CD14-positive monocyte (primary cell): ENCODE results near the gene ARMC9. TPM values are rescaled to one million over a fixed set of nuclear protein-coding genes. Genes with fewer than 3 reads are reported as not detected.

Experiments
- DNase-seq, 3 donors: peaks; one replicate each; pipeline ENCODE4 v3.0.0-alpha.2; 2011 to 2022
- H2AFZ ChIP-seq: 2 replicates; pipeline ENCODE4 v1.6.0; 2012; ENCODE audit warnings: mild to moderate bottlenecking, low read depth, low read length, inconsistent platforms; ENCODE audit not compliant: insufficient read depth, poor library complexity, severe bottlenecking
- H3K27ac ChIP-seq, 2 donors: 1 replicate in 1 of 2; 2 replicates in 1 of 2; pipeline ENCODE4 v1.5.1; 2012 to 2013; ENCODE audit warnings: low read length in 2 of 2, control low read depth in 1 of 2, inconsistent platforms in 1 of 2, low read depth in 1 of 2, mild to moderate bottlenecking in 1 of 2
- H3K27me3 ChIP-seq, 2 donors: one replicate each; pipeline versions ENCODE4 v1.6.0 to v1.6.1; 2011 to 2013; ENCODE audit warnings: low read length in 2 of 2; ENCODE audit not compliant: control insufficient read depth in 2 of 2, insufficient read depth in 2 of 2
- H3K36me3 ChIP-seq, 2 donors: replicated peaks in 1 of 2; 1 replicate in 1 of 2; 2 replicates in 1 of 2; pipeline versions ENCODE4 v1.5.1 to v1.6.1; 2012 to 2013; ENCODE audit warnings: low read length in 2 of 2, control low read depth in 1 of 2, inconsistent platforms in 1 of 2, mild to moderate bottlenecking in 1 of 2; ENCODE audit not compliant: insufficient read depth in 2 of 2, control insufficient read depth in 1 of 2
- H3K4me1 ChIP-seq, 2 donors: 1 replicate in 1 of 2; 2 replicates in 1 of 2; pipeline versions ENCODE4 v1.5.1 to v1.6.1; 2012 to 2013; ENCODE audit warnings: low read length in 2 of 2, control low read depth in 1 of 2, inconsistent platforms in 1 of 2, mild to moderate bottlenecking in 1 of 2, moderate library complexity in 1 of 2; ENCODE audit not compliant: insufficient read depth in 2 of 2, control insufficient read depth in 1 of 2
- H3K4me2 ChIP-seq: replicated peaks from 2 replicates; pipeline ENCODE3; 2012; ENCODE audit warnings: low read length, moderate library complexity, mild to moderate bottlenecking; ENCODE audit not compliant: poor library complexity, severe bottlenecking; ENCODE audit errors: extremely low read depth
- H3K4me3 ChIP-seq, 3 experiments: fragments of 200-600 bp in 1 of 3; sonication (generic) in 1 of 3; replicated peaks in 1 of 3; 1 replicate in 2 of 3; 2 replicates in 1 of 3; pipeline ENCODE4 v1.5.1; 2011 to 2013; ENCODE audit warnings: low read length in 3 of 3, mild to moderate bottlenecking in 3 of 3, control low read depth in 2 of 3, low read depth in 2 of 3, inconsistent platforms in 1 of 3, moderate library complexity in 1 of 3
- H3K79me2 ChIP-seq: 2 replicates; pipeline ENCODE4 v1.6.0; 2012; ENCODE audit warnings: mild to moderate bottlenecking, control low read depth, inconsistent platforms, low read length, moderate library complexity; ENCODE audit not compliant: insufficient read depth
- H3K9ac ChIP-seq: 2 replicates; pipeline ENCODE4 v1.6.0; 2017; ENCODE audit warnings: low read length, mild to moderate bottlenecking; ENCODE audit not compliant: insufficient read depth, poor library complexity, severe bottlenecking
- H3K9me3 ChIP-seq, 2 donors: replicated peaks in 1 of 2; 1 replicate in 1 of 2; 2 replicates in 1 of 2; pipeline versions ENCODE4 v1.5.1 to v1.6.1; 2012 to 2013; ENCODE audit warnings: low read length in 2 of 2, control low read depth in 1 of 2; ENCODE audit not compliant: control insufficient read depth in 1 of 2, insufficient read depth in 1 of 2
- H4K20me1 ChIP-seq: 2 replicates; pipeline ENCODE4 v1.6.0; 2012; ENCODE audit warnings: mild to moderate bottlenecking, low read length, control low read depth, moderate library complexity; ENCODE audit not compliant: insufficient read depth
- H3K27ac Mint-ChIP-seq, 7 donors: one replicate each; pipeline ENCODE4 v1.8.0; 2020; ENCODE audit warnings: mild to moderate bottlenecking in 7 of 7, mixed read lengths in 7 of 7, moderate library complexity in 6 of 7, inconsistent platforms in 2 of 7
- H3K27me3 Mint-ChIP-seq, 3 donors: one replicate each; pipeline ENCODE4 v1.8.0; 2021 to 2022; ENCODE audit warnings: low read depth in 3 of 3, mild to moderate bottlenecking in 3 of 3, mixed read lengths in 3 of 3, moderate library complexity in 3 of 3, inconsistent platforms in 1 of 3
- H3K36me3 Mint-ChIP-seq, 2 donors: one replicate each; pipeline ENCODE4 v1.8.0; 2020; ENCODE audit warnings: mixed read lengths in 2 of 2, inconsistent platforms in 1 of 2, mild to moderate bottlenecking in 1 of 2
- H3K4me1 Mint-ChIP-seq: one replicate; pipeline ENCODE4 v1.8.0; 2020; ENCODE audit warnings: mild to moderate bottlenecking, mixed read lengths
- H3K4me3 Mint-ChIP-seq, 2 donors: one replicate each; pipeline ENCODE4 v1.8.0; 2020; ENCODE audit warnings: mild to moderate bottlenecking in 2 of 2, mixed read lengths in 2 of 2, moderate library complexity in 1 of 2
- H3K9me3 Mint-ChIP-seq, 7 donors: one replicate each; pipeline ENCODE4 v1.8.0; 2020 to 2022; ENCODE audit warnings: mixed read lengths in 7 of 7, mild to moderate bottlenecking in 6 of 7, moderate library complexity in 6 of 7, inconsistent platforms in 2 of 7
- WGBS: methylation state at CpG from one replicate; pipeline ENCODE4 v1.1.5; 2013; ENCODE audit warnings: missing lambda C conversion rate; ENCODE audit not compliant: insufficient coverage; 5-methylcytosine and 5-hydroxymethylcytosine counted together
- intact Hi-C, 2 donors: fragments of 100-400 bp; cut with micrococcal nuclease; formaldehyde crosslinking; loops; one replicate each; pipeline versions ENCODE4 v1.15.0 to v1.15.1; 2023
- polyA plus RNA-seq, 3 donors: library from polyadenylated mRNA; depleted of rRNA in 1 of 3; unstranded in 2 of 3; stranded (reverse) in 1 of 3; fragments of 300-500 nt in 2 of 3; fragments of >200 nt in 1 of 3; fragmentation: Illumina TruSeq in 2 of 3; gene quantifications; 1 replicate in 2 of 3; 2 replicates in 1 of 3; pipeline ENCODE4 v1.2.3, GENCODE V29; 2012 to 2021
- TF ChIP-seq, protein P1 (sequence below): fragments of 200-600 bp; IDR thresholded peaks from one replicate; pipeline ENCODE4 v1.8.0; 2022; ENCODE audit warnings: antibody characterized with exemption, mild to moderate bottlenecking

ARMC9 gene
- polyA plus RNA-seq, 3 donors: 0.07 to 0.27 TPM; not detected in 1

DNA sequence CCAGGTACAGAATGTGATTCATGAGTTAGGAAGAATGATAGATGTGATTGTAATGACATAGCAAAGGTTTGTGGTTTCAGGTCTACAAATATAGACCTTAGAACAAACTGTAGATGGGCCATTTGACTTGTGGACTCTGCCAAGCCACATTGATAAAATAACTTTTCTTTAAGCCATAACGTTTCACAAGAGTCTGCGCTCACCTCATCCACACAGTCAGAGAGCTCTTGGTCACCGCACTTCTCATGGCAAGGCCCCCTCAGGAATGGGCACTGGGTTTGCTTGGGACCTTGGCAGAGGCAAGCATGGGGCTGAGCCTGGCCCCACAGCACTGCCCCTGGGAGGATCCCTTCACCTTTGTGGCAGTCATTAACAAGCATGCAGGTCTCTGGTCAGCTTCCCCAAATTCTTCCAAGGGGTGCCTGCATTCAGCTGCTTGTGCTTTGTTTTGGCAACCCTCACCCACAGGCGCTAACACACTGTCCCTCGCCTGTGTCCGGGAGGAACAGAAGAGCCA is 14.0 kb downstream of the ARMC9 start:
- Histone ChIP-seq H3K4me3 (no peak overlapping the region), H3K9me3 (no peaks in the 10 kb centered on the region), H3K79me2 (no peaks in the 10 kb centered on the region), H2AFZ (no peak overlapping the region), H4K20me1 (no peaks in the 10 kb centered on the region), H3K4me1 (no peaks in the 10 kb centered on the region), H3K36me3 (no peaks in the 10 kb centered on the region), H3K4me2 (no peak overlapping the region), H3K27ac (no peak overlapping the region), H3K9ac (no peak overlapping the region), H3K27me3 (no peaks in the 10 kb centered on the region)
- Mint-ChIP-seq H3K4me3 (no peak overlapping the region), H3K36me3 (no peaks in the 10 kb centered on the region), H3K9me3 (no peaks in the 10 kb centered on the region), H3K27ac (no peak overlapping the region), H3K27me3 (peaks cover 1 to 3% (median 2%) of the 10 kb centered on the region in 3 donors), H3K4me1 (no peaks in the 10 kb centered on the region)
- TF ChIP-seq, protein P1, sequence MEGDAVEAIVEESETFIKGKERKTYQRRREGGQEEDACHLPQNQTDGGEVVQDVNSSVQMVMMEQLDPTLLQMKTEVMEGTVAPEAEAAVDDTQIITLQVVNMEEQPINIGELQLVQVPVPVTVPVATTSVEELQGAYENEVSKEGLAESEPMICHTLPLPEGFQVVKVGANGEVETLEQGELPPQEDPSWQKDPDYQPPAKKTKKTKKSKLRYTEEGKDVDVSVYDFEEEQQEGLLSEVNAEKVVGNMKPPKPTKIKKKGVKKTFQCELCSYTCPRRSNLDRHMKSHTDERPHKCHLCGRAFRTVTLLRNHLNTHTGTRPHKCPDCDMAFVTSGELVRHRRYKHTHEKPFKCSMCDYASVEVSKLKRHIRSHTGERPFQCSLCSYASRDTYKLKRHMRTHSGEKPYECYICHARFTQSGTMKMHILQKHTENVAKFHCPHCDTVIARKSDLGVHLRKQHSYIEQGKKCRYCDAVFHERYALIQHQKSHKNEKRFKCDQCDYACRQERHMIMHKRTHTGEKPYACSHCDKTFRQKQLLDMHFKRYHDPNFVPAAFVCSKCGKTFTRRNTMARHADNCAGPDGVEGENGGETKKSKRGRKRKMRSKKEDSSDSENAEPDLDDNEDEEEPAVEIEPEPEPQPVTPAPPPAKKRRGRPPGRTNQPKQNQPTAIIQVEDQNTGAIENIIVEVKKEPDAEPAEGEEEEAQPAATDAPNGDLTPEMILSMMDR: no peak
- intact Hi-C loops: no loop called here
- 80% methylated on average over 5 of the region's 6 CpGs for WGBS
- no peak for DNase-seq

DNA sequence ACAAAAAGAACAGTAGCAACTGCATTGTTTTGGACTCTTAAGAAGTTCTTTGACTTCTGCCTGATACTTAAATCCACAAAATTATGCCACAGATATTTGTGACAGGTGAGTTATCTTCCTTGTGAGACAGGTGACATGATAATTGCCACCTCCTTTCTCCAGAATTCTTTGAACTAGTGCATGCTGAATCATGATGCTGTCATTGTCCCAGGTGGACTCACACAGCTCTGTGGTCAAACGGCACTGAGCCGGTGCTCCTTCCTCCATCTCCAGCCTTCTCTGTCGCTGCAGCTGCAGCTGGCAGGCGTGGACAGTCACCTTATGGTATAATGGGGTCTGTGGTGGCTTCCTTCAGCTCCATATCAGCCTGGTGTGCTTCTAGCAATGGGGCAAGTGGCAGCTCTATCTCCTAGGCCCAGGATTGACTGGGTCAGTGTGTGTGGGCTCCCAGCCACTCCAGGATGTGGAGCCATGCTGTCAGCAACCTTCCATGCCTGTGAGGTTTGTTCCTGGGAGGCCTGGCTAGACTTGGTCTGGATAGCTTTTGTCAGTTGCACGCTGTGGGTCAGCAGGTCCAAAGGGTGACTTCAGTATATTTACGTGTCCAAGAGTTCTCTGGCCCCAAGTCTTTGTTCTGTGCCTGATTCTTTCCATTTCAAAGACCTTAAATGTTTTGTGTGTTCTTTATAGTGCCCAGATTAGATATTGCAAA is 15.7 kb downstream of the ARMC9 start:
- Histone ChIP-seq H2AFZ (no peak overlapping the region), H3K36me3 (no peaks in the 10 kb centered on the region), H4K20me1 (no peaks in the 10 kb centered on the region), H3K27me3 (no peaks in the 10 kb centered on the region), H3K4me2 (no peak overlapping the region), H3K27ac (no peak overlapping the region), H3K9me3 (no peaks in the 10 kb centered on the region), H3K9ac (no peak overlapping the region), H3K4me1 (no peaks in the 10 kb centered on the region), H3K4me3 (no peak overlapping the region), H3K79me2 (no peaks in the 10 kb centered on the region)
- no peaks in the 10 kb centered on the region for H3K4me1 Mint-ChIP-seq
- no peak overlapping the region for H3K27ac Mint-ChIP-seq
- H3K9me3 Mint-ChIP-seq: no peaks in the 10 kb centered on the region
- H3K27me3 Mint-ChIP-seq: peaks cover 1 to 3% (median 2%) of the 10 kb centered on the region in 3 donors
- H3K36me3 Mint-ChIP-seq: no peaks in the 10 kb centered on the region
- WGBS: 65% methylated on average over 4 of the region's 6 CpGs
- TF ChIP-seq, protein P1: no peak
- intact Hi-C loops: no loop called here
- H3K4me3 Mint-ChIP-seq: no peak overlapping the region
- no peak for DNase-seq
